ENCODE measurements around the gene SNRPA1. TPM values are rescaled to one million over a fixed set of nuclear protein-coding genes. Genes with fewer than 3 reads are reported as not detected.

The SNRPA1 gene
- total RNA-seq, 1 donor from 2014 or later = 62.4 TPM

- no peak overlapping the region for H3K4me3 ChIP-seq (ENCODE audit: low read depth, low read length)
- no peak for TF ChIP-seq CTCF (conservative IDR thresholded peaks at IDR 0.05; ENCODE audit: low read depth, low read length)
- no peak for DNase-seq (ENCODE audit: low read depth)
These were observed 11.4 kb upstream of the SNRPA1 start for GRCh38 chr15:101306341-101307047.

- no peak overlapping the region for H3K4me3 ChIP-seq (ENCODE audit: low read depth, low read length)
- DNase-seq (ENCODE audit: low read depth) = no peak
- no peak for TF ChIP-seq CTCF (conservative IDR thresholded peaks at IDR 0.05; ENCODE audit: low read depth, low read length)
These were observed 10.8 kb upstream of the SNRPA1 start for GRCh38 chr15:101305820-101306255.

- no peak for TF ChIP-seq CTCF (conservative IDR thresholded peaks at IDR 0.05; ENCODE audit: low read depth, low read length)
- no peak for DNase-seq (ENCODE audit: low read depth)
- H3K4me3 ChIP-seq (ENCODE audit: low read depth, low read length) = no peak overlapping the region
These were observed 8.4 kb upstream of the SNRPA1 start for GRCh38 chr15:101303408-101303807.

GRCh38 chr15:101296418-101297405 lies 1.7 kb upstream of the SNRPA1 start:
- DNase-seq (ENCODE audit: low read depth) = no peak
- no peak overlapping the region for H3K4me3 ChIP-seq (ENCODE audit: low read depth, low read length)
- no peak for TF ChIP-seq CTCF (conservative IDR thresholded peaks at IDR 0.05; ENCODE audit: low read depth, low read length)

GRCh38 chr15:101295607-101296161 lies 636 bp upstream of the SNRPA1 start:
- TF ChIP-seq CTCF (conservative IDR thresholded peaks at IDR 0.05; ENCODE audit: low read depth, low read length) = no peak
- peak overlapping the region; percentile 92 for H3K4me3 ChIP-seq (ENCODE audit: low read depth, low read length)
- no peak for DNase-seq (ENCODE audit: low read depth)

GRCh38 chr15:101293122-101293521 lies 1.9 kb downstream of the SNRPA1 start:
- no peak for DNase-seq (ENCODE audit: low read depth)
- no peak for TF ChIP-seq CTCF (conservative IDR thresholded peaks at IDR 0.05; ENCODE audit: low read depth, low read length)
- peak overlapping the region; percentile 92 for H3K4me3 ChIP-seq (ENCODE audit: low read depth, low read length)
